Activated CD8-positive, alpha-beta memory T cell treated with anti-CD3 and anti-CD28 coated beads, Interleukin-2, amount 50 U/mL, for 4 hours (primary cell): ENCODE data around the gene LHFPL3.

Experiments used
- DNase-seq: peaks from one replicate; pipeline ENCODE4 v3.0.0-alpha.2; 2020

LHFPL3 gene

DNA sequence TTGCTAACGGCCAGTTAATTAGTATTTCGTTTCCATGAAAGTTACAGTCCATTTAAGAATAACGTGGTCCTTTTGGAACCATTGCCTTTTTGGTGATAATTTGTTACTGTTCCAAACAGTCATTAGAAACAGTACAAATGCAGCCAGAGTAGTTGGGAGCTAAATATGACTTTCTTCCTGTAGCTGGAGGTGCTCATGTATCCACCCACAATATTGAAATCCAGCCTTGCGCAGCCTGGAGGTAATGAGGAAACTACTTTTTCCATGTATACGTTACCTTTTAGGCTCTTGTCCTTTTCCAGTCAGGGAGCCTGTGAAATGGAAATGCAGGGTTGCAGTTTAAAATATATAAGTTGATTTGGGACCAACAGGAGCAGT, 43.6 kb downstream of the LHFPL3 start:
- no peak for DNase-seq

DNA sequence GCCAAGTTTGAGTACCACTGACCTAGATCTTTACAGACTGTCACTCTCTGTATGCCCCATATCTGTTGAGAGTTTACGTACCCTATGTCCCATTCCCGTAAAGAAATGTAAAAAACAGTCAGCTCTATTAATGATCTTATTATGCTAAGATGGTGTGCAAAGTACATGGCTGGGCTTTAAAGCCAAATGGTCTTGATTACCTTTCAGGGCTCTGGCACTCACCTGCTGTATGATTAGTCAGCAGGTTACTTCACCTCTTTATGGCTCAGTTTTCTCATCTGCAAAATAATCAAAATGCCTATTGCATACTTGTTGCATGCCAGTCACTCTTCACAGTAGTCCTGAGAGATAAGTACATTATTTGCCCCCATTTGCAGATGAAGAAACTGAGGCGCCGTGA, 54.2 kb downstream of the LHFPL3 start:
- DNase-seq: no peak

DNA sequence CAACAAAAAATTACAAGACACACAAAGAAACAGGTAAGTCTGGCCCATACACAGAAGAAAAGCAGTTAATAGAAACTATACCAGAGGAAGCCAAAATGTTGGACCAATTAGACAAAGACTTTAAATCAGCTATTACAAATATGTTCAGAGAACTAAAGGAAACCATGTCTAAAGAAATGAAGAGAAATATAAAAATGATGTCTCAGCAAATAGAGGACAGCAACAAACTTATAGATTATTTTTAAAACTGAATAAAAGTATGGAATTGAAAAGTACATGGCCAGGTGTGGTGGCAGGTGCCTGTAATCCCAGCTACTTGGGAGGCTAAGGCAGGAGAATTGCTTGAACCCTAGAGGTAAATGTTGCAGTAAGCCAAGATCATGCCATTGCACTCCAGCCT, 58.5 kb downstream of the LHFPL3 start:
- DNase-seq: no peak

DNA sequence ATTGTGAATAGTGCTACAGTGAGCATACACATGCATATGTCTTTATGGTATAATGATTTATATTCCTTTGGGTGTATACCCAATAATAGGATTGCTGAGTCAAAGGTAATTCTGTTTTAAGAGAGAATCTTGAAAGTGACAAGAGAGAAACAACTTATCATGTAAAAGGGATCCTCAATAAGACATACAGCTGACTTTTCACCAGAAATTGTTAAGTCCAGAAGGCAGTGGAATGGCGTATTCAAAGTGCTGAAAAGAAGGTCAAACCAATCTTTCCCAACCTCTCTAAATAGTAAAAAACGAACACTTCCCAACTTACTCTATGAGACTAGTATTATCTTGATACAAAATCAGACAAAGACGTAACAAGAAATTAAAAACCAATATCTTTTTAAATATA, 59.8 kb downstream of the LHFPL3 start:
- no peak for DNase-seq

DNA sequence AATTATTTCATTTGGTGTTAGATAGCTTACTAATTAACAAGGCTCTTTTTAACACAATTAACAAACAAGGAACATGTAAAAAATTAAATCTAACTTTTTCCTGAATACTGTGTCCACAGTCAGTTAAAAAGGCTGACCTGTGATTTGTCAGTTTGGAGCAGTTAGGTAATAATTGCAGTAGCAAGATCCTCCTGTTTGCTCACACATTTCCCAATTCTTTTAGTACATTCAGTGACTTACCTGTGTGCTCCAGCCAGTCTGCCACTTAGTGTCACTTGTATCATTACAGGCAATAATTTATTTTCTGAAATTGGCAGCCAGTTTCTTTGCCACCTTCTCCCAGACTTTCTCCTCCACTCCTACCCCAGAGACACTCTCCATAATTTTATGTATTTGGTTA, 66.8 kb downstream of the LHFPL3 start:
- DNase-seq: no peak

DNA sequence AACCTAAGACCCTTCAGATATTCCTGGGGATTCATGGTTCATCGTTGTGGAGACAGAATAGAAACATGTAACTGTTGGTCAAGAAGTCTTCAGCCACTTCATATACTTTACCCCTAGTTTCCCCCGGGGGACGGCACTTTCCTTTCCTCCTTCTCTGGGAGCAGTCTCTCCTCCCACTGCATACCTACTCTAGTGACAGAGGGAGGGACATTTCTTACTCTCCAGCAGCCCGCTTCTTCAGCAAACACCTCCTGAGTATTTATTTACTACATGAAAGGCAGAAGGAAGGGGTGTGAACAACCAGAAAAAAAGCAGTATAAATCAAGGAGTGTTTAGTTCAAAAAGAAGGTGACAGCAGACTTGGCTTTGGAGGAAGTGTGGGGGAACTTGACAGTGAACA, 69.0 kb downstream of the LHFPL3 start:
- DNase-seq: no peak

DNA sequence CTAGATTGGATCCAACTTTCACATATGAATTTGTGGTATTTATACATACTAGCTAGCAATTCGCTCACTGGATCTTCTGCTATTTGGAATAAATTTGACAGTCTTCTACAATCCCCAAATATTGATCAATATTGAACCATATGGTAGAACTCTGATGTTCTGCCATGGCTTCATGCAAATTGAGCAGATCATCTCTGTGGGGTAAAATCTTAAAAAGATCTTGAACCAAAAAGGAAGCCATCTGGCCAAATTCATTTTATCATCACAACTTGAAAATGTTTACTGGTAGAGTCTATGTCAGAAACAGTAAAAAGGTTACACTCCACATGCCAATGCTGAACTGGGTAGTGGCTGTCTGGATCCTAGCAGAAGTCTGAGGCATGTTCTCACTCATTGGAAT, 80.0 kb downstream of the LHFPL3 start:
- no peak for DNase-seq

DNA sequence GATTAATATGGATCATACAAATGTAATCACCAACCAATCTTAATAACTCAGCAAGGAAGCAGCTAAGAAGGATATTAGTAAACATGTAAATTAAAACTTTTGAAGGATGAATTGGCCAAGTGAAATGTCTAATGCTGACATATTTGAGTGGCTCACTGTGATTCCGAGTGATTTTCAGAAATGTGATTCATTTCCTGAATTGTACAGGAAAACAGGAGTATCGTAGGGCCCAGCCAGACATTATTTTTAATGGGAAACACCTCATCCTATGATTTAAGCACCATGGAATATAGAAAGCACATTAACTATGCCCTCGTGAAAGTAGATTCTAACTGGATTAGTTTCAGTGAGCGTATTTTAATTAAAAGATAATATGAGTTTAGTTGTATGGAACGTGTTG, 82.3 kb downstream of the LHFPL3 start:
- DNase-seq: no peak

DNA sequence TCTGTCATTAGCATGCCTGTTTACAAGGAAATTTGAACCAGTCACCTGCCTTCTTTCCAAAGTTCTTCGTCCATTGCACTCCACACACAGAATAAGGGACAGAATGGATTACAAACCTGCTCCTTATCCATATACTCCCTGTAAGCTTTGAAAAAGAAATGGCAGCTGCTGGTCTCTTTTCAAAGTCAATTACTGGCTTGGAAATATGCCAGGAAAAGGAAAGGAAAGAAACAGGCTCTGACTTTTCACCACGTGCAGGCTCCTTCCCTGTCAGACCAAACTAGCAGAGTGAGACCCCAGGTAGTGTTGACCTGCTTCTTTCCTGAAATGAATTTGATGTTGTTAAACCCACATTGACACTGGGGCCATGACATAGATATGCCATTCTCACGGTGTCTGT, 84.5 kb downstream of the LHFPL3 start:
- no peak for DNase-seq

DNA sequence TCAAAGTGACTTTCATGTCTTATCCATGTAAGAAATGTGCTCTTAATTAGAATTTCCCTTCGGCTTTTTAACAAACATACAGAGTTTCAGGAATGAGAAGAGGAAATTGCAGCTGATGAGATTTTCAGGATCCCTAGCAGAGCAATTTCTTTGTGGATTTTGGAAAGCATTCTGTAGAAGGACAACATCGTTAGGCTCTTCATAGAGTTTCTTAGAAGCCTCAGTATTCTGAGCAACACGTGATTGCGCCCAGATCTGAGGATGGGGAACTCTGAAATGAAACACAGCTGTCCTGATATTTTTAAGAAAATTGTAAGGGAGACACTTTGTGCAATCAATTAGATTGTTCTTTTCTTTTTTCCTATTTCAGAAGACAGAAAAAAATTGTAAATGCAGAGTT, 85.8 kb downstream of the LHFPL3 start:
- DNase-seq: no peak

DNA sequence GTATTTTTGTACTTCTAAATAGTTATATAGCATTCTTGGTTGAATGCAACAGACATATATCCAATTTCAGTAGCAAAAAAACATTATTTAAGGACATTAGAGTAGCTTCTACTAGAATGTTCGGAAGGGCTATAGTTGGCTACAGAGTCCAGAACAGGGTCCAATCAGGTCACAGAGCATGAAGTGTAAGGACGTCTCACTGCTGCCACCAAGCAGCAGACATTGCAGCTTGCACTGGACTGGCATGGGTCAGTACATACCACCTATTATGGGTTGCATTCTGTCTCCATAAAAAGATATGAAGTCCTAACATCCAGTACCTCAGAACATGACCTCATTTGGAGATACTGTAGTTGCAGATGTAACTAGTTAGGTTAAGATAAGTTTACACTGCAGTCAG, 87.3 kb downstream of the LHFPL3 start:
- DNase-seq: no peak

DNA sequence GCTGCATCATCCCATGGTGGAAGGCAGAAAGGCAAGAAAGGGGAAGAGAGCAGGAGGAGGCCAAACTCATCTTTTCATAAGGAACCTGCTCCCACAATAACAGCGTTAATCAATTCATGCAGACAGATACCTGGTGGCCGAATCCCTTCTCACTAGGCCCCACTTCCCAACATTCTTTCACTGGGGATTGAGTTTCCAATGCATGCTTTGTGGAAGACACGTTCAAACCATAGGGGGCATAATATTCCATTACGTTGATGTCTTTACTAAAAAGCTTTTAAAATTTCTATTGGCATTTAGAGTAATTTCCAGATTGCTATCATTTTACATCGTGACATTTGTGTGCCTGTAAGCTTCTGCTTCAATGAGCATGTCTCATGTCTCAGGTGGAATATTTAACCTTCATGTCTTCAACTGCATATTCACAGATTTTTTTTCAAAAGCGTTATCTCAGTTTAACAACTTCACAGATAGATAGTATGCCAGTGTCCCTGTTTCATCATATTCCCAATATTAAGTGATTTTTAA, 88.5 kb downstream of the LHFPL3 start:
- no peak for DNase-seq

DNA sequence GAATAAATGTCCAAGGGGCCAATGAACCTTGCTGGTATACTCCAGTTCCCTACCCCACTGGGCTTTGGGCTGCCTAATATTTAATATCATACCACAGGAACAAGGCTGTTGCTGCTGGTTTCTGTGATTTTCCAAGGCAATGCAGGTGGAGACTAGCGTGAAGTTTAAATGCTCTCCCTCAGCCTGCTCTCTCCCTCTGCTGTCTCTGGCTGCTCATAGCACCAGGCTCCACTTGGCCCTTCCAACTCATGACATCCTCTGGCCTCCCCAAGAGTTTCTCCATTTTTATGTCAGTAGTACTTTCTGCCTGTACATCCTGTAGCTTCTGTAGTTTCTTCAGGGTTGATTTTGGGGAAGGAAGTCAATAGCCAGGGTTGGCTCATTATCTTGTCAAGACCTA, 103.5 kb downstream of the LHFPL3 start:
- no peak for DNase-seq

DNA sequence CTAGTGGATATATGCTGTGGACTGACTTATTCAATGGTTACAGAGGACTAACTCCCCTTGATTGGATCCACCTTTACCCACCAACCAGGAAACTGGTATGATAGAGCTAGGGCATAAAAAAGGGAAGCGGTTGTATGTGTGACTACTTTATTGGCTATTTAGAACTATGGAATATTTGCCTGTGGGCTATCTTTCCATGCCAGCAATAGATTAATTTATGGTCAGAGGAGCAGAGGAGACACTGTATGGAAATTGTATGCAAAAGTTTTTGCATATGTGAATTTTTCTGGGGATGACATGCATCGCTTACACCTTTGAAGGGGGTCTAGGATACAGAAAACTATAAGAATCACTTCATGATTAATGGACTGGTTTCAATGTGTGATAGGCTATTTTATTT, 105.7 kb downstream of the LHFPL3 start:
- DNase-seq: no peak

DNA sequence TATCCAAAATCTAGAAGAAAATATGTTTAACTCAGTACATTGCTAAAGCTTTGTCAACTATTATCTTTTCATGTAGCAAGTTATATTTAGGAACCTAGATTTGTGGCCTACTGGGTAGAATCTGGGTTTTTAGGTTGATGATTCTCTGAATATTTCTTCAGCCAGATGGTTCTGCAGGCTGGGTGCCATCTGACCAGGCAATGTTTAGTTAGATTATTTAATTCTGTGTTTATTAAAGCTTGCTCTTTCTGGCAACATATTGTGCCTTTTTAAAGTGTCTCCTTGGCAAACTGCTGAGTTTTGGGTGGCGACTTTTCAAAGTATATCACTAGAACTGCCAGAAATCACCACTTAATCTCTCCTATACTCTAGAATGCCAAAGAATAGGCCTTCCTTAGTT, 114.1 kb downstream of the LHFPL3 start:
- DNase-seq: no peak

DNA sequence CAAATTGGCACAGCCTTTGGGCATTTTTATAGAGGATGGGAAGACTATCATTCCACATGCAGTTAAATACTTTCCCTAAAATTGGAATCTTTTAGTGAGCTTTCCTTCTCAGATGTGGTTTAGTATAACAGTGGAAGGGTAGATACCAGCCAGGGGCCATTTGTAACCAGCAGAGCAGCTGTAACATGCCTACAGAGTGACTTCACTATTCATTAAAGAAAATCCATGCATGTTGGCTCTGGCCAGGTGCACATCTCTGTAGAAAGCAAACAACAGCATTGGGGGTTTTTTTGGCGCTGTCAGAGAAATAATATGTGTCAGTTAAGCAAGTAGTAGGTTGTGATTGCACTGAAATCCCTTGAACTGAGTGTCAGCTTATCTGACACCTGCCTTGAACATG, 115.6 kb downstream of the LHFPL3 start:
- DNase-seq: no peak

DNA sequence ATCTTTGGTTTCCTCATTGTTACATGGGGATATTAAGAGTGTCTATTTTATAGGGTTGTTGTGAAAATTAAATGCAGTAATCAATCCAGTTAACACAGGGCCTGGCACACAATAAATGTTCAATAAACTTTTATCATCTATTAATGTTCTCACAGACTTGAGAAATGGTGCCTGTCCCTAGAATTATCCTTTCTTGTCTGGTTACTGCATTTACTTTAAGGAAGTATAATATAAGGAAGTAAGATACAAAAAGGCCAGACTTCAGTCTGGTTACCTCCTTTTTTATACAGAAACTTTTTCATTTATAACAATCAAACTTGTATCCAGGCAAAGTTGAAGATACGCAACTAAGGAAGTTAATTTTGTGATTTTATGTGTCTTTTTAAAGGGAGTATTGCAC, 117.0 kb downstream of the LHFPL3 start:
- no peak for DNase-seq

DNA sequence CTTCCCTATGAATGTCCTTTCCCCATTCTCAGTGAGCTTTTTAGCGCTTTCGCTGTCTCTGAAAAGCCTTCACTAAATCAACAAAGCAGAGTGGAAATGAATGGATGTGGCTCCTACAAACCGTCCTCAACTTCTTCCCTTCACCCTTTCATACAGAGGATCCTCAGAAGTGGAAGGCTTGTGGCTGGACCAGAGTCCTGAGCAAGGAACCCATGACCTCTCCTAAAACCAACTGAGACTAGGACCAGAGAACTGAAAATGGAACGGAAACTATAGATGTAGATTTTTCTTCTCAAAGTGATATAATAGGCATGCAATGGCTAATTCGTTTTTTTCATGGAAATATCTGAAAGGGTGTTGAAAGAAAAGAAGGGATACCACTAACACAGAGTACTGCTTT, 122.5 kb downstream of the LHFPL3 start:
- DNase-seq: no peak

DNA sequence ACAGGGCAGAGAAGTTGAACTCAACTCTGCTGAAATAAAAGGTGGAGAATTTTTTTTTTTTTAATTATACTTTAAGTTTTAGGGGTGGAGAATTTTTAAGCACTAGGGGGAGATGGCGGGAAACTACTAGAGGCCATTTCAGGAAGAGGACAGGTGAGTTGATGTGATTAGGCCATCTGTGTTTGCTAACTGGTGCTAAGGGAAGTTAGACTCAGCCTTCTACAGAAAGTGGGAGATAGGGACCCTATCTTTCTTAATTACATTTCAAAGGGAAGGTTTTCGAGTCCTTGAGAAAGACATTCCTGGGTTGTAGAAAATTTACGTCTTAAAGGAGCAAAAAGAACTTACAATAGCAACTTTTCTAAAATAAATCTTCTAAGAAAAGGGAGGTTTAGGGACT, 124.8 kb downstream of the LHFPL3 start:
- no peak for DNase-seq

DNA sequence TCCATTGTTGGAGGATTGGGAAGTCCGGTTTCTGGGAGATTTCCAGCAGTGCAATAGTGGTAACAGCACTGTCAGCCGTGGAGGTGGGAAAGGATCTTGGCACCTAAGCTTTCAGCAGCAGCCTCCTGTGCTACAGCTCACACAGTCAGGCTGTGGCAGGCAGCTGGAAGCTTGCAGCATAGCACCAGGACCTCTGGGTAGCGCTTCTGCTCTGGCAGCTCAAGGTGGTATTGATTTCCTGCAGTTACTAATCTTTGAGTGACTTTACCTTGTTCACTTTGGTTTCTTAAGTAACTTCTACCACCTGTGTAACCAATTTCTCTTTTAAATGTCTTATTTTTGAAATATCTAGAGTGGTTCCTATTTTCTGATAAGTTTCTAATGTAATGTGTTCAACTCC, 130.5 kb downstream of the LHFPL3 start:
- no peak for DNase-seq

DNA sequence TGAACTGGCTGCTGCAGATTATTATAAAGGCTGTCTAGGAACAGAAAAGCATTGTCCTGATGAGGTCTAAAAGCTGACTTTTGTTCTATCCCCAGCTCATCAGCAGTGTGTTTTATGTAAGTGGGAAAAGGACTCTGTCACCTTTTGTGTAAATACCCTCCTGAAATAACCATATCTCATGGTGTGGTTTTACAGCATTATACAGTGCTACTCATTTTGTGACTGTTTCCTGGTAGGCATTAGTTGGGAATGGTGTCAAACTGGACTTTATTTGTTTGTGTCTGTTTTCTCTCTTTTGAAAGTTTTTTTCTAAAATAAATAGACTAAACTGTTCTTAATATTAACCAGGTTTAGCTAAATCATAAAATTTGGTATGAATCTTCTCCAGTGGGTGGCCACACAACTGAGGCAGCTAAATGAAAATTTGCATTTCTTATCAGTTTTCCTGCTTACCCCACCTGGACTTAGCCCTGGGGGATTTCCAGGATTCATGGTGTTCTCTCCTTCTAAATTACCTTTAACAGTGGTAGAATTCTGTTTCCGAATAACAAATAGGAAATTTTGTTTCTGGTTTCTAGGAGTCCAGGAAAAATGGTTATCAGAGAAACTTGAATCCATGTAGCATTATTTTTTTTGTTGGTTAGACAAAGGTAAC, 140.9 kb downstream of the LHFPL3 start:
- no peak for DNase-seq

DNA sequence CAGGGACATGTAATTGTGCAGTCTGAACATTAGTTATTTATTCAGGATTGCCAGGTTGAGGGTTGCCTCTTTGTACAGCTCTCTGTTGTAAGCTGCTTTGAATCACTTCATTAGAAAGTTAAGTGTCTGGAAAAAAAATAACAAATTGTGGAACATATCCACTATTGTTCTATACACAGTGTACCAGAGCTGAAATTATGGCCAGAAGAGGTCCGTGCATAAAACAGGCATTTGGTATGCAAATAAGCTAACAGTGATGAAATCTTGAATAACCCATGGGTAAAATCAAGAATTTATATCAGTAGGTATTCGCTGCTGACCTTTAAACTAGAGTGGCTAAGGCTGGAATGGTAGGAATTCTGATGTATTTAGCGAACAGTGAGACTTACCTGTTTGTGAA, 152.1 kb downstream of the LHFPL3 start:
- DNase-seq: no peak

DNA sequence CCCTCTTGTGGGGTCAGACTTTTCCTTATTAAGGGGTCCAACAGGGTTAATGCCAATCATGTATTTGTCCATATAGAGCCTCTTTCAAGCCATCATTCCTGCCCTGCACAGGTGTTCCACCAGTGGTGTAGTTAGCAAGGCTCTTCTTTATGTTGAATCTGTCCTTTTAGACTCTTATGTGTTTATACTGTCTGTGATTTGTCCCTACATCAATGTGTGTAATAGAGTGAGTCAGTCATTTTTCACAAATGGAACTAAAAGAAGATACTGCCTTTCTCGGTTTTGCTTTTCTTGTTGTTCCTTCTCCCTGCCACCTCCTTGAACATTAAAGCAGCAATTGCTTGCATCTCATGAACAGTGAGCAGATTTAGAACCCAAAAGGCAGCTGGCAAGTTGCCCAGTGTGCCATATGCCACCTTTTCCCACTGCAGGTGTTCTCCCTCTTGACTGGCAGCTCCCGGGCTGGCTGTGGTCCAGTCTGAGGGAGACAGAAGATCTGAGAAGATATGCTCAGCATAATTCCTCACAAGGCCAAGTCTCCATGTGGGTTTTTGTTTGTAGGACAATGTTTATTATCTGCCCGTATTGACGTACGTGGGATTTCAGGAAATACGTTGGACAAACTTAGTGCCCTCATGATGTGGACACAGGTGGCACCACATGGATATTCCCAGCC, 154.1 kb downstream of the LHFPL3 start:
- no peak for DNase-seq

DNA sequence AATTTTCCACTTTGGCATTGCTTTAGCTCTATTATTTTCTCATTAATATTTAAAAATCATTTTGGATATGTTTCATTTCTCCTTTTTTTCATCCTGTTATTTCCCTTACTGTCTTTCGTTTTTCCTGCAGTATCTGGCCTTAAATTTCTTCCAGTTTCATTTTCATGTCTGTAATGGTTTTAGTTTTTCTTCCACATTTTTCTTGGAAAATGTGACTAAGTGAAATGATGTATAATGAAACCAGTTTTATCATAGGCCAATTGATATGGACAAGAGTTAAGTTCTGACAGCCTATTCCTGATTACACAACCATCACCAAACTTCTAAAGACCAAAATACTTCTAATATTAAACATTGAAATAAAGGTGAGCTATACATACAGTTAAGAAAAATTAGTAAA, 158.5 kb downstream of the LHFPL3 start:
- no peak for DNase-seq

DNA sequence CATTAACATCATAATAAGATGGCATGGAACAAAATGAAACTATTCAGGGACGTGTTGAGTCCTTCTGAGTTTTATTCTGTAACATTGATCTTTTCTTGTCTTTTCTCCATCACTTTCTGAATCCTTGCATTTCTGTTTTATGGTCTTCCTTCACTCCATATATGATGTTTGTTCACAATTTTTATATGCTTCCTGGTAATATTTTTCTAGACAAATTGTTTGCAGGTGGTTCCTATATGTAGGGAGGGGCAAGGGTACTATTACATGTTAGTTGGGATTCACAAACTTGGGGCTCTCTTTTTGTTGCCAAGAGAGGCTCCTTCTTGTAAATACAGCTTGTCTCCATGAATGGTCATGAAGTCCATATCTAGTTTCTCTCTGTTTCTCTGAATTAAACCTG, 159.2 kb downstream of the LHFPL3 start:
- no peak for DNase-seq
